IMR-90 (cell line): ENCODE data around the gene CLEC2D. TPM values are rescaled to one million over a fixed set of nuclear protein-coding genes. Genes with fewer than 3 reads are reported as not detected.

Source experiments
- ATAC-seq: fragments of 200-7000 bp; cut with Tn5 transposase; 2 replicates; pipeline ENCODE4 v1.9.1; 2020; ENCODE audit warnings: low read depth, mild to moderate bottlenecking, moderate library complexity
- BruUV-seq: library from RNA; stranded (reverse); fragments of 400-500 nt; replicated peaks from 2 replicates; lab custom pipeline; 2021; lab: Mats Ljungman, UMichigan
- CTCF ChIA-PET: fragments of 300-600 bp; formaldehyde crosslinking; extraction: SDS; loops from one replicate; lab custom pipeline; 2021; ENCODE audit warnings: antibody characterized with exemption; lab: Yijun Ruan, JAX
- POLR2A ChIA-PET: fragments of 300-600 bp; sonication (Branson Sonifier 250); formaldehyde crosslinking; loops from one replicate; lab custom pipeline; 2022; ENCODE audit warnings: antibody characterized with exemption; ENCODE audit not compliant: unreplicated experiment; lab: Charles Lee
- DNase-seq: peaks from one replicate; pipeline ENCODE4 v3.0.0; 2013
- H2AFZ ChIP-seq: replicated peaks from 2 replicates; pipeline ENCODE3; 2013; ENCODE audit warnings: low read length, mild to moderate bottlenecking; ENCODE audit not compliant: poor library complexity
- H2AK5ac ChIP-seq: 2 replicates; pipeline ENCODE4 v1.6.1; 2013; ENCODE audit warnings: low read depth, low read length, inconsistent platforms
- H2AK9ac ChIP-seq: replicated peaks from 2 replicates; pipeline ENCODE3; 2013; ENCODE audit warnings: mild to moderate bottlenecking, low read depth, low read length, moderate library complexity; ENCODE audit not compliant: poor library complexity
- H2BK120ac ChIP-seq: 2 replicates; pipeline ENCODE4 v1.6.1; 2013; ENCODE audit warnings: low read depth, low read length, inconsistent platforms
- H2BK15ac ChIP-seq: 3 replicates; pipeline ENCODE4 v1.6.1; 2013; ENCODE audit warnings: low read depth, low read length, inconsistent platforms
- H2BK20ac ChIP-seq: 2 replicates; pipeline ENCODE4 v1.6.1; 2013; ENCODE audit warnings: low read depth, mild to moderate bottlenecking, inconsistent platforms, low read length, moderate library complexity
- H2BK5ac ChIP-seq: 2 replicates; pipeline ENCODE4 v1.6.1; 2013; ENCODE audit warnings: mild to moderate bottlenecking, low read depth, low read length, inconsistent platforms; ENCODE audit not compliant: poor library complexity, severe bottlenecking
- H3K14ac ChIP-seq: replicated peaks from 2 replicates; pipeline ENCODE4 v1.6.1; 2013; ENCODE audit warnings: low read depth, low read length, inconsistent platforms
- H3K18ac ChIP-seq: 2 replicates; pipeline ENCODE4 v1.6.1; 2013; ENCODE audit warnings: low read depth, low read length, control low read depth
- H3K23ac ChIP-seq: 2 replicates; pipeline ENCODE4 v1.6.1; 2013; ENCODE audit warnings: low read depth, low read length, inconsistent platforms
- H3K27ac ChIP-seq: 2 replicates; pipeline ENCODE4 v1.5.1; 2013; ENCODE audit warnings: mild to moderate bottlenecking, control low read depth, low read length; ENCODE audit not compliant: insufficient read depth
- H3K27me3 ChIP-seq: 2 replicates; pipeline ENCODE4 v1.6.1; 2013; ENCODE audit warnings: low read length; ENCODE audit not compliant: control insufficient read depth, insufficient read depth
- H3K36me3 ChIP-seq: 2 replicates; pipeline ENCODE4 v1.6.1; 2013; ENCODE audit warnings: low read length, mixed read lengths; ENCODE audit not compliant: control insufficient read depth, insufficient read depth
- H3K4ac ChIP-seq: 2 replicates; pipeline ENCODE4 v1.6.1; 2013; ENCODE audit warnings: low read depth, low read length, inconsistent platforms
- H3K4me1 ChIP-seq: 2 replicates; pipeline ENCODE4 v1.6.1; 2013; ENCODE audit warnings: low read length, mixed read lengths; ENCODE audit not compliant: control insufficient read depth, insufficient read depth
- H3K4me2 ChIP-seq: 2 replicates; pipeline ENCODE4 v1.6.1; 2013; ENCODE audit warnings: low read depth, mild to moderate bottlenecking, control low read depth, low read length, moderate library complexity
- H3K4me3 ChIP-seq: 2 replicates; pipeline ENCODE4 v1.5.1; 2013; ENCODE audit warnings: low read depth, mild to moderate bottlenecking, control low read depth, low read length, moderate library complexity; ENCODE audit not compliant: insufficient read depth
- H3K56ac ChIP-seq: 2 replicates; pipeline ENCODE4 v1.6.1; 2013; ENCODE audit warnings: low read length, inconsistent platforms; ENCODE audit not compliant: insufficient read depth; ENCODE audit errors: extremely low read depth
- H3K79me1 ChIP-seq, 2 experiments: 2 replicates each; pipeline ENCODE4 v1.6.1; 2013; ENCODE audit warnings: low read length in 2 of 2, inconsistent platforms in 1 of 2, low read depth in 1 of 2
- H3K9ac ChIP-seq: 2 replicates; pipeline ENCODE4 v1.6.1; 2013; ENCODE audit warnings: low read depth, low read length, control low read depth
- H3K9me1 ChIP-seq: 2 replicates; pipeline ENCODE4 v1.6.1; 2013; ENCODE audit warnings: low read length, inconsistent platforms; ENCODE audit not compliant: insufficient read depth
- H3K9me3 ChIP-seq: 2 replicates; pipeline ENCODE4 v1.6.1; 2013; ENCODE audit warnings: low read length; ENCODE audit not compliant: control insufficient read depth, insufficient read depth
- H4K20me1 ChIP-seq: 2 replicates; pipeline ENCODE4 v1.6.1; 2013; ENCODE audit warnings: low read length, inconsistent platforms; ENCODE audit not compliant: insufficient read depth
- H4K5ac ChIP-seq: 2 replicates; pipeline ENCODE4 v1.6.1; 2013; ENCODE audit warnings: mild to moderate bottlenecking, low read depth, low read length, control low read depth
- H4K8ac ChIP-seq, 2 experiments: 2 replicates each; pipeline ENCODE4 v1.6.1; 2013; ENCODE audit warnings: low read depth in 2 of 2, low read length in 2 of 2, control low read depth in 1 of 2, inconsistent platforms in 1 of 2
- H4K91ac ChIP-seq: 2 replicates; pipeline ENCODE4 v1.6.1; 2013; ENCODE audit warnings: low read depth, low read length, inconsistent platforms; ENCODE audit not compliant: insufficient read depth
- BHLHE40 ChIP-seq: fragments of 150-350 bp; IDR thresholded peaks from 2 replicates; pipeline ENCODE4 v1.6.1; 2016; ENCODE audit warnings: mild to moderate bottlenecking, low read depth, low read length
- CEBPB ChIP-seq: IDR thresholded peaks from 2 replicates; pipeline ENCODE4 v1.6.1; 2012; ENCODE audit warnings: low read depth, low read length, improper control_type of control experiment
- FOS ChIP-seq: fragments of 150-350 bp; IDR thresholded peaks from 2 replicates; pipeline ENCODE4 v1.6.1; 2016; ENCODE audit warnings: low read depth, low read length
- MAFK ChIP-seq: IDR thresholded peaks from 2 replicates; pipeline ENCODE4 v1.6.1; 2012; ENCODE audit warnings: low read depth, low read length, improper control_type of control experiment
- MAZ ChIP-seq: IDR thresholded peaks from 2 replicates; pipeline ENCODE4 v1.6.1; 2012; ENCODE audit warnings: low read depth, mild to moderate bottlenecking, low read length, improper control_type of control experiment, moderate library complexity, borderline replicate concordance
- MXI1 ChIP-seq: IDR thresholded peaks from 2 replicates; pipeline ENCODE4 v1.6.1; 2012; ENCODE audit warnings: low read depth, mild to moderate bottlenecking, low read length, moderate library complexity, borderline replicate concordance
- NFE2L2 ChIP-seq: fragments of 150-350 bp; IDR thresholded peaks from 2 replicates; pipeline ENCODE4 v1.6.1; 2016; ENCODE audit warnings: low read depth, mild to moderate bottlenecking, low read length
- POLR2A ChIP-seq: IDR thresholded peaks from 2 replicates; pipeline ENCODE4 v1.6.1; 2012; ENCODE audit warnings: mild to moderate bottlenecking, low read depth, low read length
- RAD21 ChIP-seq: IDR thresholded peaks from 2 replicates; pipeline ENCODE4 v1.6.1; 2012; ENCODE audit warnings: low read length, improper control_type of control experiment
- RCOR1 ChIP-seq: IDR thresholded peaks from 2 replicates; pipeline ENCODE4 v1.6.1; 2012; ENCODE audit warnings: mild to moderate bottlenecking, low read length, improper control_type of control experiment; ENCODE audit not compliant: insufficient replicate concordance
- RFX5 ChIP-seq: IDR thresholded peaks from 2 replicates; pipeline ENCODE4 v1.8.0; 2012; ENCODE audit warnings: low read depth, mild to moderate bottlenecking, low read length, moderate library complexity
- SMC3 ChIP-seq: fragments of 150-350 bp; IDR thresholded peaks from 2 replicates; pipeline ENCODE4 v1.6.1; 2016; ENCODE audit warnings: low read depth, mild to moderate bottlenecking, antibody characterized with exemption, low read length, moderate library complexity
- WGBS, 2 experiments: methylation state at CpG; one replicate each; pipeline versions ENCODE4 v1.1.5 to v1.1.7; 2013; ENCODE audit warnings: missing lambda C conversion rate in 2 of 2; ENCODE audit not compliant: insufficient read length in 1 of 2; ENCODE audit errors: extremely low coverage in 2 of 2; 5-methylcytosine and 5-hydroxymethylcytosine counted together
- dilution Hi-C: fragments of 300-500 bp; cut with HindIII; formaldehyde crosslinking; loops from one replicate; pipeline ENCODE4 v1.14.3; 2018; ENCODE audit warnings: low sequenced_read_pairs; ENCODE audit not compliant: unreplicated experiment
- in situ Hi-C: fragments of 300-500 bp; cut with MboI; formaldehyde crosslinking; loops from 3 replicates; pipeline ENCODE4 v1.14.3; 2019; ENCODE audit warnings: low sequenced_read_pairs, inconsistent platforms, mixed read lengths
- intact Hi-C: fragments of 100-400 bp; cut with micrococcal nuclease; formaldehyde crosslinking; loops from 2 replicates; pipeline ENCODE4 v1.10.0; 2022
- polyA plus RNA-seq, 3 experiments: library from polyadenylated mRNA; depleted of rRNA; stranded (reverse); fragments of >200 nt; gene quantifications; 2 replicates each; pipeline ENCODE4 v1.2.3, GENCODE V29; 2012; ENCODE audit warnings: low replicate concordance in 1 of 3
- total RNA-seq: library from RNA; depleted of rRNA; stranded (reverse); fragments of >200 nt; gene quantifications from 2 replicates; pipeline ENCODE4 v1.2.3, GENCODE V29; 2012
- TF ChIP-seq, protein P1 (sequence below): conservative IDR thresholded peaks from 2 replicates; pipeline ENCODE4 v1.5.1; 2012; ENCODE audit warnings: mild to moderate bottlenecking, low read depth, low read length, improper control_type of control experiment
- TF ChIP-seq, protein P2 (sequence below): fragments of 150-350 bp; IDR thresholded peaks from 2 replicates; pipeline ENCODE4 v1.6.1; 2016; ENCODE audit warnings: low read depth, mild to moderate bottlenecking, low read length, moderate library complexity, borderline replicate concordance

The CLEC2D gene
- total and polyA plus RNA-seq, 2 of the 4 experiments (the other 2 are of a cell fraction): 0.72 to 1.2 TPM

DNA sequence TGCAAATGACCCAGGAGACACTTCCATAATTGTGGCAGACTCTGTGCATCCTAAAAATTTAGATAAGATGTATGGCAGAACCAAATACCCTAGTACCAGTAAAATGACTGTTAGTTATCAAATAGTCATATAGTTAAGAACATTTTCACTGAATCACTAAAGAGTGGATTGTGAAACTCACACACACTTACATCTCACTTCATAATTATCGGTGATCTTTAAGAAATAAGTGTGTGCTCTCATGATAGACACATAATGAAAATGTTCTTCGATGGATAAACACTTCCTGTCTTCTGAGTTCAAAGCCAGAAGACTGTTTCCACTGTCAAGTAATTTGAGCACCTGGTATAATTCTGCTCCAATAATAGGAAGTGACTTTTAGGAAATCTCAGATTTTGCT lies 42.7 kb upstream of the CLEC2D start:
- no peak overlapping the region for H4K8ac ChIP-seq
- CTCF ChIA-PET: interaction anchor here (0.5 kb wide), 1 partner anchor 16 kb away, joined by 4 read pairs; no protein-coding TSS in a partner anchor
- BruUV-seq: no TSS peak
- DNase-seq: no peak
- H4K20me1 ChIP-seq: no peaks in the 10 kb centered on the region
- no peaks in the 10 kb centered on the region for H3K9me3 ChIP-seq
- no peak overlapping the region for H3K4me3 ChIP-seq
- no peak overlapping the region for H4K91ac ChIP-seq
- in situ Hi-C loops: loop anchor here (25.0 kb wide), 1 partner anchor 290 kb away; no protein-coding TSS in a partner anchor
- H2BK20ac ChIP-seq: no peak overlapping the region
- H3K36me3 ChIP-seq: no peaks in the 10 kb centered on the region
- no peak overlapping the region for H3K18ac ChIP-seq
- no peak overlapping the region for H2AFZ ChIP-seq
- H3K56ac ChIP-seq: no peak overlapping the region
- POLR2A ChIA-PET: no interaction called here
- no peak overlapping the region for H3K23ac ChIP-seq
- H3K27me3 ChIP-seq: no peaks in the 10 kb centered on the region
- intact Hi-C loops: no loop called here
- H3K79me1 ChIP-seq: no peaks in the 10 kb centered on the region
- no peak overlapping the region for H3K27ac ChIP-seq
- no peak overlapping the region for H2AK9ac ChIP-seq
- H3K4me1 ChIP-seq: no peaks in the 10 kb centered on the region
- WGBS, 2 experiments: no CpG with 5 or more reads among the region's 2 CpGs
- H2BK15ac ChIP-seq: no peak overlapping the region
- TF ChIP-seq MXI1 (no peak), RFX5 (no peak), MAZ (no peak), POLR2A (no peak), BHLHE40 (no peak), RCOR1 (no peak), RAD21 (no peak), FOS (no peak), SMC3 (no peak), CEBPB (no peak), NFE2L2 (no peak), MAFK (no peak)
- TF ChIP-seq, protein P1, sequence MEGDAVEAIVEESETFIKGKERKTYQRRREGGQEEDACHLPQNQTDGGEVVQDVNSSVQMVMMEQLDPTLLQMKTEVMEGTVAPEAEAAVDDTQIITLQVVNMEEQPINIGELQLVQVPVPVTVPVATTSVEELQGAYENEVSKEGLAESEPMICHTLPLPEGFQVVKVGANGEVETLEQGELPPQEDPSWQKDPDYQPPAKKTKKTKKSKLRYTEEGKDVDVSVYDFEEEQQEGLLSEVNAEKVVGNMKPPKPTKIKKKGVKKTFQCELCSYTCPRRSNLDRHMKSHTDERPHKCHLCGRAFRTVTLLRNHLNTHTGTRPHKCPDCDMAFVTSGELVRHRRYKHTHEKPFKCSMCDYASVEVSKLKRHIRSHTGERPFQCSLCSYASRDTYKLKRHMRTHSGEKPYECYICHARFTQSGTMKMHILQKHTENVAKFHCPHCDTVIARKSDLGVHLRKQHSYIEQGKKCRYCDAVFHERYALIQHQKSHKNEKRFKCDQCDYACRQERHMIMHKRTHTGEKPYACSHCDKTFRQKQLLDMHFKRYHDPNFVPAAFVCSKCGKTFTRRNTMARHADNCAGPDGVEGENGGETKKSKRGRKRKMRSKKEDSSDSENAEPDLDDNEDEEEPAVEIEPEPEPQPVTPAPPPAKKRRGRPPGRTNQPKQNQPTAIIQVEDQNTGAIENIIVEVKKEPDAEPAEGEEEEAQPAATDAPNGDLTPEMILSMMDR: no peak
- TF ChIP-seq, protein P2, sequence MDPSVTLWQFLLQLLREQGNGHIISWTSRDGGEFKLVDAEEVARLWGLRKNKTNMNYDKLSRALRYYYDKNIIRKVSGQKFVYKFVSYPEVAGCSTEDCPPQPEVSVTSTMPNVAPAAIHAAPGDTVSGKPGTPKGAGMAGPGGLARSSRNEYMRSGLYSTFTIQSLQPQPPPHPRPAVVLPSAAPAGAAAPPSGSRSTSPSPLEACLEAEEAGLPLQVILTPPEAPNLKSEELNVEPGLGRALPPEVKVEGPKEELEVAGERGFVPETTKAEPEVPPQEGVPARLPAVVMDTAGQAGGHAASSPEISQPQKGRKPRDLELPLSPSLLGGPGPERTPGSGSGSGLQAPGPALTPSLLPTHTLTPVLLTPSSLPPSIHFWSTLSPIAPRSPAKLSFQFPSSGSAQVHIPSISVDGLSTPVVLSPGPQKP: no peak
- no peaks in the 10 kb centered on the region for H3K9me1 ChIP-seq
- ATAC-seq: no peak
- no peak overlapping the region for H3K4ac ChIP-seq
- H3K4me2 ChIP-seq: no peak overlapping the region
- no peak overlapping the region for H2BK120ac ChIP-seq
- H4K5ac ChIP-seq: no peak overlapping the region
- no peak overlapping the region for H3K9ac ChIP-seq
- dilution Hi-C loops: no loop called here
- H3K14ac ChIP-seq: no peak overlapping the region
- H2BK5ac ChIP-seq: no peak overlapping the region
- H2AK5ac ChIP-seq: no peak overlapping the region
